ENCODE measurements around the gene RENBP.

RENBP gene

GRCh38 chrX:153970357-153971123 is 26.1 kb upstream of the RENBP start:
- peak; percentile 78 for DNase-seq (ENCODE audit: low spot score)

- DNase-seq (ENCODE audit: low spot score) = peak; percentile 69
These were observed 25.5 kb upstream of the RENBP start for GRCh38 chrX:153969904-153970356.

GRCh38 chrX:153969125-153969903 is 24.9 kb upstream of the RENBP start:
- no peak for DNase-seq (ENCODE audit: low spot score)

GRCh38 chrX:153968754-153969124 is 24.3 kb upstream of the RENBP start:
- DNase-seq (ENCODE audit: low spot score) = no peak

GRCh38 chrX:153968255-153968654 is 23.8 kb upstream of the RENBP start:
- DNase-seq (ENCODE audit: low spot score) = no peak

GRCh38 chrX:153967536-153968224 is 23.2 kb upstream of the RENBP start:
- DNase-seq (ENCODE audit: low spot score) = no peak

GRCh38 chrX:153966841-153967535 is 22.5 kb upstream of the RENBP start:
- DNase-seq (ENCODE audit: low spot score) = no peak

- DNase-seq (ENCODE audit: low spot score) = no peak
These were observed 21.8 kb upstream of the RENBP start for GRCh38 chrX:153966283-153966688.

GRCh38 chrX:153965406-153965805 is 21.0 kb upstream of the RENBP start:
- no peak for DNase-seq (ENCODE audit: low spot score)

- DNase-seq (ENCODE audit: low spot score) = no peak
These were observed 19.7 kb upstream of the RENBP start for GRCh38 chrX:153964105-153964504.

- DNase-seq (ENCODE audit: low spot score) = no peak
These were observed 19.1 kb upstream of the RENBP start for GRCh38 chrX:153963546-153963945.

GRCh38 chrX:153961292-153961691 is 16.8 kb upstream of the RENBP start:
- no peak for DNase-seq (ENCODE audit: low spot score)

GRCh38 chrX:153960786-153961185 is 16.3 kb upstream of the RENBP start:
- DNase-seq (ENCODE audit: low spot score) = no peak

GRCh38 chrX:153960077-153960476 is 15.6 kb upstream of the RENBP start:
- no peak for DNase-seq (ENCODE audit: low spot score)

- no peak for DNase-seq (ENCODE audit: low spot score)
These were observed 15.2 kb upstream of the RENBP start for GRCh38 chrX:153959649-153960048.

- no peak for DNase-seq (ENCODE audit: low spot score)
These were observed 14.2 kb upstream of the RENBP start for GRCh38 chrX:153958605-153959004.

GRCh38 chrX:153957224-153957623 is 12.8 kb upstream of the RENBP start:
- no peak for DNase-seq (ENCODE audit: low spot score)

GRCh38 chrX:153956044-153956907 is 11.8 kb upstream of the RENBP start:
- no peak for DNase-seq (ENCODE audit: low spot score)

GRCh38 chrX:153955228-153955732 is 10.8 kb upstream of the RENBP start:
- no peak for DNase-seq (ENCODE audit: low spot score)

GRCh38 chrX:153954558-153955227 is 10.2 kb upstream of the RENBP start:
- no peak for DNase-seq (ENCODE audit: low spot score)

Measured in globus pallidus (tissue), 1 donor.